Ectodermal cell (in vitro differentiated cells): ENCODE data around the gene LPP.

ENCODE experiments used
- H3K27ac ChIP-seq: 2 replicates; pipeline ENCODE4 v1.7.0; 2013; ENCODE audit warnings: mild to moderate bottlenecking, low read depth, low read length; ENCODE audit not compliant: insufficient read depth, poor library complexity, severe bottlenecking
- H3K27me3 ChIP-seq: 2 replicates; pipeline ENCODE4 v1.7.0; 2013; ENCODE audit warnings: mild to moderate bottlenecking, low read length; ENCODE audit not compliant: insufficient read depth, control insufficient read depth, poor library complexity, severe bottlenecking
- H3K36me3 ChIP-seq: one replicate; pipeline ENCODE4 v1.7.0; 2013; ENCODE audit warnings: low read length; ENCODE audit not compliant: control insufficient read depth, insufficient read depth
- H3K4me1 ChIP-seq: one replicate; pipeline ENCODE4 v1.7.0; 2013; ENCODE audit warnings: low read length; ENCODE audit not compliant: control insufficient read depth, insufficient read depth
- H3K4me3 ChIP-seq: 2 replicates; pipeline ENCODE4 v1.7.0; 2013; ENCODE audit warnings: low read depth, low read length, control low read depth; ENCODE audit not compliant: insufficient read depth
- H3K9me3 ChIP-seq: 2 replicates; pipeline ENCODE4 v1.7.0; 2013; ENCODE audit warnings: mild to moderate bottlenecking, low read length, moderate library complexity; ENCODE audit not compliant: control insufficient read depth
- WGBS, 2 experiments: methylation state at CpG; one replicate each; pipeline ENCODE4 v1.1.7; 2013; ENCODE audit warnings: missing lambda C conversion rate in 2 of 2; 5-methylcytosine and 5-hydroxymethylcytosine counted together

Gene LPP

DNA sequence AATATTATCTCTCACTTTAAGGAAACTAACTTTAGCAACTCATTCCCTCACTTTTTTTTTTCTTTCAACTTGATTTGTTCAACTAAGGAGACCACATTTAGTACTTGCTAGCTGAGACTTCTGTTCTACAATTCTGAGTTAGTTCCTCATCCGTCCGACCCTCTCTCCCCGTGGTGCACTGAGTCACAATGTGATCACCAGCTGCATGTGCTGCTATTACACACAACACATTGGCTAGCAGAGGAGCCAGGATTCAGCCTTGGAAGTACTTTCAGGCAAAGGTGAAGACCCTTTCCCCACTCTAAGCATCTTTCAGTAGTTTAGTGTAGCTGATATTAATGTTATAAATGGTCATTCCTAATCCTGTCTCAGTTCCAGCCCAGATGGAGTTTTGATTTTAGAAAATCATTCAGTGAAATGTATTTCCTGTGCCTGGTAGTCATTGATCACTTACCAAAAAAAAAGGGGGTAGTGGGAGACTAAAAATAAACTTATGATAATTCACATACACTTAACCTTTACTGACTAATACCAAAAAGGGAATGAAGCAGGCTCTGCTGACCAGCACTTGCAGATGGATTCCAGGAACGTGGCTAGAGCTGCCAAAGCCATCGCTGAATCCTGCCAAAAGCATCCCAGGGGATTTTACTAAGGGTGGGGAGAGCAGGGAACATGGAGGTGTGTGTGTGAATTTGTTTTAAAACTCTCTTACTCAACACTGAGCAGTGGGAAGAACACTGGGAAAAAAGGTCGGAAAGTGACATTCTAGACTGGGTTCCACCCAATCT, 424.8 kb downstream of the LPP start:
- H3K27ac ChIP-seq = no peak overlapping the region
- no peaks in the 10 kb centered on the region for H3K27me3 ChIP-seq
- WGBS, 2 experiments = 90 to 92% methylated on average over 6 of the region's 6 CpGs
- H3K4me1 ChIP-seq = peaks cover 12% of the 10 kb centered on the region
- H3K9me3 ChIP-seq = no peaks in the 10 kb centered on the region
- no peaks in the 10 kb centered on the region for H3K36me3 ChIP-seq
- no peak overlapping the region for H3K4me3 ChIP-seq

DNA sequence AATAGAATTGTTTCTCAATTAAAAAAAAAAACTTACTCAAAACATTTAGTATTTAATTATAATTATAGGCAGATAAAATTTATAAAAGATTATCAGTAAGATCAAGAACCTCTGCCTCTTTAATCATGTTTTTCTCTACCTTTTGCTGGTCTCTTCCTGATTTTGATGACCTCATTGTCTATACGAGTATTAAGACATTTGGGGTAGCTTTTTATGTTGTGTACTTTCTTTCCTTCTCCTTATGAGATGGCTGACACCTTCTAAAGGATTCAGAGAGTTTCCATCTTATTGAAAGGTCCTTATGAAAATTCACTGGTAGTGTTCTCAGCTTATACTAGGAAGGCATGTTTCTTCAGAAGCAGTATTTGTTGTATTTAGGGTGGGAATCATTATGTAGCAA, 426.3 kb downstream of the LPP start:
- H3K27me3 ChIP-seq = no peaks in the 10 kb centered on the region
- H3K4me3 ChIP-seq = no peak overlapping the region
- H3K4me1 ChIP-seq = peaks cover 20% of the 10 kb centered on the region
- no peaks in the 10 kb centered on the region for H3K9me3 ChIP-seq
- no peak overlapping the region for H3K27ac ChIP-seq
- no peaks in the 10 kb centered on the region for H3K36me3 ChIP-seq
- WGBS, 2 experiments = 88 to 89% methylated on average over 1 of the region's 1 CpG

DNA sequence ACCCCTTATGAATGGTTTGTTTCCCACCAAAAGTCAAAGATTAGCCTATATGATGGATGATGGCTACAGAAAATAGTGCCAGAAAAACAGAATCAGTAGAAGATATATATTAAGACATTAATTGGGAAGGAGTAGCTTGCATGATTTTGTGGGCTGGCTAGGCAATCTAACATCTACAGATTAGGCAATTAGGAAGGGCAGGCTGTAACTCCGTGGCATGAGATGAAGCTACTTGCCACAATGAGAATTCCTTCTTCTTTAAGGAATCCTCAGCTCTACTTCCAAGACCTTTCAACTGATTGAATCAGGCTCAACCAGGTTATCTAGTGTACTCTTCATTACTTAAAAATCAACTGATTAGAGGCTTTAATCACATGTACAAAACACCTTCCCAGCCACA, 426.7 kb downstream of the LPP start:
- no peaks in the 10 kb centered on the region for H3K36me3 ChIP-seq
- no peak overlapping the region for H3K27ac ChIP-seq
- no peak overlapping the region for H3K4me3 ChIP-seq
- peaks cover 20% of the 10 kb centered on the region for H3K4me1 ChIP-seq
- no peaks in the 10 kb centered on the region for H3K27me3 ChIP-seq
- H3K9me3 ChIP-seq = no peaks in the 10 kb centered on the region
- WGBS, 2 experiments = 90 to 100% methylated on average over 1 of the region's 1 CpG

DNA sequence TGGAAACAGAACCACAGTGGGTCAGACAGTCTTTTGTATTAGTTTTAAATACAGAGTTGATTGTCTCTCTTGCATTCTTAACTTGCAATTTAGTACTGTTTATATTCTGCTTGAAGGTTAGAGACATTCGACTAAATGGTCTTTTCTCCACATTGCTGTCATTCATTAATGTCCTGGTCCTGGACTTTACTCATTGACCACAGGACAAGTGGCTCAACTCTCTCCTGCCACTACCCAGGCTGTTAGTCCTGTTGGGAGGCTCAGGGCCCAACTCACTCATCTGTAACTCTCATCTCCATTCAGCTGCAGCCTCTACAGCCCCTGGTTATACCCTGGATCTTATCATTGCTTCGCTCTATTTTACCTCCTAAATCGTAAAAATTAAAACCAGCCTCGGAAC, 427.4 kb downstream of the LPP start:
- no peak overlapping the region for H3K4me3 ChIP-seq
- 92 to 94% methylated on average over 4 of the region's 4 CpGs for WGBS, 2 experiments
- no peaks in the 10 kb centered on the region for H3K27me3 ChIP-seq

DNA sequence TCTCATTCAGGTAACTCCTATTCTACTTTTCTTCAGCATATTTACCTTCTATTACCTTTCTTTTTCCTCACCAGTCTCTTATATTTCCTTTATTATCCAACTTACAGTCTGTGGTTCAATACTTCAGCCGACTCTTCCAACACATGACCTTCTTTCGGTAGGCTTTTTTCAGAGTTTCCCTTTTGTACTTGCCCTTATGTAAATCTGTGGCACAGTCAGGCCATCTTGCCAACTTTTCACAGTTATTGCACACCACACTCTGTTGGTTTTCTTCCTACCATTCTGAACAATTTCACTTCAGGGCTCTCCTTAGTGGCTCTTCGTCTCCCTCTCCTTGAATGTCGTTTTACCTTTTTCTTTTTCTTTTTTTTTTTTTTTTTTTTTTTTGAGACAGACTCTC, 427.8 kb downstream of the LPP start:
- no peaks in the 10 kb centered on the region for H3K9me3 ChIP-seq
- WGBS, 2 experiments = 77 to 80% methylated on average over 4 of the region's 4 CpGs
- H3K36me3 ChIP-seq = no peaks in the 10 kb centered on the region
- H3K27ac ChIP-seq = no peak overlapping the region
- H3K27me3 ChIP-seq = no peaks in the 10 kb centered on the region
- H3K4me1 ChIP-seq = peaks cover 20% of the 10 kb centered on the region
- no peak overlapping the region for H3K4me3 ChIP-seq

More for the DNA sequence above, 427.4 kb downstream of the LPP start:
- Histone ChIP-seq H3K36me3 (no peaks in the 10 kb centered on the region), H3K4me1 (peaks cover 20% of the 10 kb centered on the region), H3K9me3 (no peaks in the 10 kb centered on the region), H3K27ac (no peak overlapping the region)

DNA sequence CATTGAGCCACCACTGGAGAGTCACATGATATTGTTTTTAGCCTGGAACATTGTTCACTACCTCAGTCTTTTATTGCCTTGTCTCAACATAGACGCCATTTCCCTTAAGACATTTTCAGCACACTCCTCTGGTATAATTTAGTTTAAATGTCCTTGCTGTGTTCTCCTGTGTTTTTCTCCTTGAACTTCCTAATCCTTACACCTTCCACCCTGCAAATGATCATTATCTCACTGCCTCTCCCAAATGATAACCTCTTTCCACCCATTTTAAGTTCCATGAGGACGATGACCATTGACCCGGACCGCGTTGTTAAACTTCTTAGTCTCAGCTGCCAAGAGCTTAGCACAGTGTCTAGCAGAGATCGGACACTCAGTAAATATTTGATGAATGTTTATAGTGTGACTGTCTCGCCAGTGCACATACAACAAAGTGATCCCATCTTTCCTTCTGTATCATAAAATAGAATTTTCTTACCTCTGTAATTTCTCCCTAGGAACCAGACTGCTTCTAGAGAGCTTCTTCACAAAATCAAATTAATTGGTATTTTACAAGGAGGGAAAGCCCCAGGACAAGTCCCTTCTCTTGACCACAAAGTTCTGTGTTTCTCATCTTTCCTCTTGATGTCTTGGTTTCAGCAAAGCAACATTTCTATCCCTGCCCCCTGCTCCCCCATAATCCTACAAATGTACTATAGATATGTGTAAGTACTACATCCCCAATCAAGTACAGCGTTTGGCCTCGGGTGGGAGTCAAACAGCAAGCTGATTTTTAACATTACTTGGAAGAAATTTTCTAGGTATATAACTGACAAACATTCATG, 429.6 kb downstream of the LPP start:
- WGBS, 2 experiments = 95 to 96% methylated on average over 5 to 8 of the region's 9 CpGs
- Histone ChIP-seq H3K4me1 (peaks cover 20% of the 10 kb centered on the region), H3K4me3 (no peak overlapping the region), H3K27ac (no peak overlapping the region), H3K9me3 (no peaks in the 10 kb centered on the region), H3K36me3 (no peaks in the 10 kb centered on the region), H3K27me3 (no peaks in the 10 kb centered on the region)

DNA sequence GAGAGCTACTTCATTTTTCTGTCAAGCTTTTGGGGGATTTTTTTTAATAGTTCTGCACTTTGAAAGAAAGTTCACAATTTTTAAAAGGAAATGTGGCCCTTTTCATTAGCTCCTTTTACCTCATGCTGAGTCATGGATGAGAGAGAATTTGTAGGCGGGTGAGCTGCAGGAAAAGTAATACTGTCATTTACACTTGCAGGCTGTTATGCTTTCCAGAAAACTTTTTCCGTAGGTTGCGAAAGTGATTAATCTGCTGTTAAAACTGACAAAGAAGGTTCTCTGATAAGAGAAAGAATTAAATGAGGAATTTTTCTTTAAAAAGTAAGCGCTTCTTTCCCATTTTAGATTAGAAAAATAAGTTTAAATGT, 430.2 kb downstream of the LPP start:
- Histone ChIP-seq H3K4me3 (no peak overlapping the region), H3K36me3 (no peaks in the 10 kb centered on the region), H3K27ac (no peak overlapping the region), H3K27me3 (no peaks in the 10 kb centered on the region), H3K4me1 (peaks cover 20% of the 10 kb centered on the region), H3K9me3 (no peaks in the 10 kb centered on the region)
- WGBS, 2 experiments = 74 to 85% methylated on average over 4 of the region's 4 CpGs

DNA sequence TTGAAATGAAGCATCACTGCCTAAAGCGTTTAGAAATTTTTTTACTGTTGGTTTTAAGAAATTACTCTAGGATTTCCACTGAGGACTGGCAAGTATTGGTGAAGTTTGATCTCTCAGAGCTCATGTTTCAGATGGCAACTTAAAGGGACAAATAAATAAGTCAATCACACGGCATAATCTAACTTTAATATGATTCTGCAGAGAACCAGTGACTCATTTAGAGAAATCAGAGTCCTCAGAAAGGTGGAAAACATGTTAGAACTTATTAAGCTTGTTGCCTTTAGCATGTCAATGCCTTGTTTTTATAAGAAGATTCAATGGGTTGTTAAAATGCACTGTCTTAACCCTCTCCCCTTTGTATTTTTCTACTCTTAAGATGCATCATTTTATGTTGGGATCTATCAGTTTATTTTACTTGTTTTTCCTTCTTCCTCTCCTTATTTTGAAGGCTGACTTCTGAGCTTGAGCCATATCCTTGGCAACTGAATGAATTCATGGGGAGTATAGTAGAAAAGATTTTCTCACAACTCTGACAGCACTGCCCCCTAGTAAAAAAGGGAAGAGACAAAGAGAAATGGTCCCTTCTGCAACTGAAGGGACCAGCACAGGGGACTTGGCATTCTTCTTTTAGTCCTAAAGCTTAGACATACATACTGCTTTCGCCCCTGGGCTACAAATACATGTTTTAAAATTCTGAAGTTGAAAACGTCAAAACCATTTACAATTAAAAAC, 431.2 kb downstream of the LPP start:
- H3K4me3 ChIP-seq = no peak overlapping the region
- no peaks in the 10 kb centered on the region for H3K36me3 ChIP-seq
- H3K9me3 ChIP-seq = no peaks in the 10 kb centered on the region
- H3K27me3 ChIP-seq = no peaks in the 10 kb centered on the region
- WGBS, 2 experiments = 80 to 81% methylated on average over 2 to 3 of the region's 4 CpGs
- H3K4me1 ChIP-seq = peaks cover 20% of the 10 kb centered on the region
- no peak overlapping the region for H3K27ac ChIP-seq

DNA sequence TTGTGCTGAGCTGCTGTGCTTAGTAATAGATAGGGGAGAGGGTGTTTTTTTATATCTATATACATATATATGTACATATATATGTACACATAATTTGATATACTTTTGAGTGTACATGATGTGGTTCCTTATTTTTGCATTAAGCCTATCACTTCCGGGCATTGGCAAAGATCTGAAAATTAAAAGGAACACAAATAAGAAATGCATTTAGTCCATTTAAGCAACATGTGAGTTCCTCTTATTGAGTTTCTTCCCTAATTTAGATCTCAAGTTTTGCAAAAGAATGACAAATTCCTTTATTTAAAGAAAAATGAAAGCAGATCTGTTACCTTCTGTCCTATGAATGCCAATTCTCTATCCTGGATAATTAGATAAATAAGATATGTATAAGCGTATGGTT, 435.1 kb downstream of the LPP start:
- no peak overlapping the region for H3K27ac ChIP-seq
- WGBS, 2 experiments = 100% methylated on average over 2 of the region's 2 CpGs
- H3K9me3 ChIP-seq = no peaks in the 10 kb centered on the region
- H3K27me3 ChIP-seq = no peaks in the 10 kb centered on the region
- peaks cover 12% of the 10 kb centered on the region for H3K4me1 ChIP-seq
- no peaks in the 10 kb centered on the region for H3K36me3 ChIP-seq
- H3K4me3 ChIP-seq = no peak overlapping the region

DNA sequence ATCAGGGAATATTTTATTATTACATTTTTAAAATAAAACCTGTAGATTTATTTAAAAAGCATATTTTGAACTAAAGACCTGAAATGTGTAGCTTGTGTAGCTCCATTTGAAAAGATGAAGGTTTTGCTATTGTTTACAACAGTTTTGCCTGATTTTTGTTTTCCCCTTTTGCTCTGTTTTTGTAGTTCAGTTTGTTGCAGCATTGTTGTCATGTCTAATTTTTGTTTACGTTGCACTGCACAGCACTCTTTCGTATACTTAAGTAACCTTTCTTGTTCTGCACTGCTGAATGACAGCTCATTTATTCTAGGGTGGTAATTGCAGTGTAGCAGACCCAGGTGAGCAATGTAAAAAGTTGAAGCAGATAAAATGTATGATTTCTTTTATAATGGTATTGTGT, 435.8 kb downstream of the LPP start:
- H3K27ac ChIP-seq = no peak overlapping the region
- H3K4me3 ChIP-seq = no peak overlapping the region
- H3K27me3 ChIP-seq = no peaks in the 10 kb centered on the region
- peaks cover 5% of the 10 kb centered on the region for H3K4me1 ChIP-seq
- H3K9me3 ChIP-seq = no peaks in the 10 kb centered on the region
- no peaks in the 10 kb centered on the region for H3K36me3 ChIP-seq
- 94 to 95% methylated on average over 2 of the region's 2 CpGs for WGBS, 2 experiments
